Iris pigment epithelial cell (primary cell): ENCODE results near the gene SMPD3.
A peak's percentile ranks its signal among the peaks of the same experiment; 100 is the strongest.

Source experiments
- DNase-seq: peaks from one replicate; pipeline ENCODE4 v3.0.0-alpha.2; 2011; ENCODE audit warnings: low read depth

SMPD3 gene

GRCh38 chr16:68355447-68356248, 92.7 kb downstream of the SMPD3 start:
- no peak for DNase-seq

DNA sequence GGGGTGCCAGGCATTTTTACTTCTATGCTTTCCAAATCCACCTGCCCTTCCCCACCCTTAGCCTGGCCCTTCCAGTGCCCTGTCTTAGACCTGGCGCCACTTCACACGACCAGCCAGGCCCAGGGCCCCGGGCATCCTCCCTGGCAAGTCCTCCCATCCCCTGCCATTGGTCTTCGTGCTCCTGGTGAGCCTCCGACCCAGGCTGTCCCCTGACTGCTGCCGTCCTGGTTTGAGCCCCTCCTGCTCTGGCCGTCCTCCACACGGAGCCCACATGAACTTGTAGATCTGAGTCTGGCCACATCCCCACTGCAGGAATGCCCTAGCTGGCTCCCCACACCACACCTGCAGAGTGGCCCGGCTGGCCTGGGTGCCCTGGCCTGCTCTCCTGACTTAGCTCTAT, 93.5 kb downstream of the SMPD3 start:
- DNase-seq = no peak

GRCh38 chr16:68353366-68353765, 94.9 kb downstream of the SMPD3 start:
- no peak for DNase-seq

GRCh38 chr16:68351991-68352431, 96.3 kb downstream of the SMPD3 start:
- no peak for DNase-seq

GRCh38 chr16:68351463-68351862, 96.8 kb downstream of the SMPD3 start:
- no peak for DNase-seq

DNA sequence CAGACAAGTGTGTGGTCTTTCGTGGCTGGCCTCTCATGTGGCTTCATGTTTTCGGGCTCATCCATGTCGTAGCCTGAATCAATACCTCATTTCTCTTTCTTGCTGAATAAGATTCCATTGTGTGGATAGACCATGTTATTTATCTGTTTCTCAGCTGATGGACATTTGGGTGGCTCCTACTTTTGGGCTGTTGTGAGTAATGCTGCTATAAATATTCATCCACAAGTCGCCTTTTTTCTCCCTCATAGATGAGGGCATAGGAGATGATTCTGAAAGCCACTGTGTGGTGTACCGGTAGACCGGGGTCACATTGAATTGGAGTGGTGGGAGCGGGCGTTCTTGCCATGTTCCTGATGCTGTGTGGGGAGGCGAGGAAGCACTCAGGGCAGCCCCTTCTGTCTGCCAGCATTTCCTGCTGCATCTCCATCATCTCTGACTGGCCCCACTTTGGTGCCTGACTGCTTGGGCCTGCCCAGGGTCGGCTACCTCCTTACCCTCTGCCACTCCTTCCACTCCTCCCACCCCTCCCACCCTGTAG, 97.4 kb downstream of the SMPD3 start:
- no peak for DNase-seq

DNA sequence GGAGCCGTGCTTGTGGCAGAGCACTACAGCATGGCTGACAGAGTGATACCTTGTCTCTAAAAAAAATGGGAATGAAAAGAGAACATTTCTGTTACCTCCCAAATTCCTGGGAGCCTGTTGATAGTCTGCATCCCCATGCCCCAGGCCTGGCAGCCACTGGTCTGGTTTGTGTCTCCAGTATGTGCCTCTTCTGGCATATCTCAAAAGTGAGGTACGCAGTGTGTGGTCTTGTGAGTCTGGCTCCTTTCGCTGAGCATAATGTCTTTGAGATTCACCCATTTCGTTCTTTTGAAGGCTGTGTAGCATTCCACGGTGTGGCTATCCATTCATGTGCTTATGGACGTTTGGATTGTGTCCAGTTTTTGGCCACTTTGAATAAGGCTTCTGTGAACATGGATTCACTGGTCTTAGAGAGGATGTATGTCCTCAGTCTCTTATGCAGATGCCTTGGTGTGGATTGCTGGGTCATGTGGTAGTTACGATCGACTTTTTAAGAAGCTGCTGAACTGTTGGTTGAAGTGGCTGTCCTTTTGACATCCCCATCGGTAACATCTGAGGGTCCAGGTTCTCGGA, 98.4 kb downstream of the SMPD3 start:
- no peak for DNase-seq

DNA sequence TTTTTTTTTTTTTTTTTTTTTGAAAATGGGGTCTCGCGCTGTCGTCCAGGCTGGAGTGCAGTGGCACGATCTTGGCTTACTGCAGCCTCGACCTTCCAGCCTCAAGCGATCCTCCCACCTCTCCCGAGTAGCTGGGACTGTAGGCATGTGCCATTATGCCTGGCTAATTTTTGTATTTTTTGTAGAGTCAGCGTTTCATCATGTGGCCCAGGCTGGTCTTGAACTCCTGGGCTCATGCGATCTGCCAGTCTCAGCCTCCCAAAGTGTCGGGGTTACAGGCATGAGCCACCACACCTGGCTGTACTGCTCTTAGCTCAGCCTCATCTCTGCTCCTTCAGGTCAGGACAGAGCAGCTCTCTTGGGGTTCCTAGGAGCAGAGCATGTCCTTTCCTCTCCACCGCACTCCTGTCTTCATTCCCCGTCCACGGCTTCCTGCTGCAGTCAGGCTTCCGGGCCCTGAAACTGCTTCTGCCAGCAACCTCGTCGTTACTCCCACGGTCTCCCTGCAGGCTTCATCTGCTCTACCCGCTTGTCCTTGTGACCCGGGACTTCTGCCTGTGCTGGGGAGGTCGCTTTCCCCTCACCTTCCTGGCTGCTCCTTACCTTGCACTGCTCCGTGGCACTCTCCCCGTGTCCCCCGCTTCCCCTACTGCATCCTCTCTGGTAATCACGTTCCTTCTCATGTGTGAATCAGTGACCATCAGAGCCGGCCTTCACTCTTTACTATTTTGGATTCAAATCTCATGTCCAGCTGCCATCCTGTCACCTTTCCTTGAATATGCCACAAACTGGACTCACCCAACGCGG, 99.5 kb downstream of the SMPD3 start:
- no peak for DNase-seq

DNA sequence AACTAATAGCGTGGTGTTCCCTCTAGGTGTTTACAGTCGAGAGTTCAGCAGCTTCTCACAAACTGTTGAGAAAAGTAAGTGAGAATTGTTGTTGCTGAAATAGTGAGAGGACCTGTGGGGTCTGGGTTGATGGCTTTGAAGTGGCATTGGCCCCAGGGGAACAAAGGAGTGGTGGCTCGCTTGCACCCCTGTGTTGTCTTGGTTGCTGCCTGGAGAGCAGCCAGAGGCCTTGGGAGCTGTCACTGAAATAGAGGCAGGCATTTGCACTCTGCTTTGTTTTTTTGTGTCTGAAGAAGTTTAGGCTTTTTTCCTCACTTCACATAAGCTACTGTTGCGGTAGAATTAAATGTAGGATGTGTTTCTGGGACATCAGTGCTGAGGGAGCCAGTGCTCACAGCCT, 100.7 kb downstream of the SMPD3 start:
- no peak for DNase-seq

DNA sequence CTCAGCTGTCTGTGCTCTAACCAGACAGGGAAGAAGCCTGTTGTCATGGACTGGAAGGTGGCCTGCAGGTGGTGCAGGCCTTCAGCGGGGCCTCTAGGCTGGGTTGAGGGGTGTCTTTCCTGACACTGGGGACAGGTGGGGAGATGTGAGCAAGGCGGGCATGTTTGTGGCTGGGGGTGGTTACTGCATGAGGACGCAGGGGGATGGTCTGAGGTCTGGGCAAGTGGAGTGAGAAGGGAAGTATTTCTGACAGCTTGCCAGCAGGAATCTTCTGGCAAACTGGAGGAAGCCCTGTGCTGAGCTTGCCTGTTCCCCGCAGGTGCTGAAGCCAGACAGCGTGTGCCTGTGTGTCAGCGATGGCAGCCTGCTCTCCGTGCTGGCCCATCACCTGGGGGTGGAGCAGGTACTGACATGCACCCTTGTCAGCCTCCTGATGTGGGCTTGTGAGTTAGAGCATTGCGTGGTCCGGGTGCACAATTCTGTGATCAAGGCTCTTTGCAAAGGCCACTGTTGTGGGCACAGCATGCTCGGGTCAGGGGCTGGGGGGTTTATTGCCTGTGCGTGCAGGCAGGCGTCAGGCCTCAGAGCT, 101.3 kb downstream of the SMPD3 start:
- DNase-seq = no peak

DNA sequence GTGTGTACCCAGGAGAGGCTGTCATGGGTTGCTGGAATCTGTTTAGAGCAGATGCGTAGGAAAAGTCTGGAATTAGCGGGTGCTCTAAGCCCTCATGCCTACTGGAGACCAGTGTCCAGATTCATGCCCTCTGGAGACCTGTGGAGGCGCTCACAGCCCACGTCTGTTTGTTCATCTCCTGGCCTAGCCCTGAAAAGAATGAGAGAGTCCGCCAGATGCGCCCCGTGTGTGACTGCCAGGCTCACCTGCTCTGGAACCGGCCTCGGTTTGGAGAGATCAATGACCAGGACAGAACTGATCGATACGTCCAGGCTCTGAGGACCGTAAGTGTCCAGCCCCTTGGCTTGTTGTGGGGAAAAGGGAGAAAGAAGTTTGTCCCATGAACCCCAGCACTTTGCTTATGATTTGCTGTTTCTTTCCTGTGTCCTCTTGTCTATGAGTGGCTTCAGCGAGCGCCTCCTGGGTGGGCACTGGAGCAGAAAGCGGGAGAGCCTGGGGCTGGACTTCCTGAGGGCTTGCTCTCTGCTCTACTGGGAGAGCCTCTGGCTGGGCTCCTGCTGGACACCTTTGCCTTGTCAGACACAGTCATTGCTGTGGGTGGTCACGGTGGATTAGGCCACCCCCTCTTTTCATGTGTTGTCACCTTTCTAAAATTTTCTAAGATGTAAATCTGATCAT, 102.2 kb downstream of the SMPD3 start:
- no peak for DNase-seq

DNA sequence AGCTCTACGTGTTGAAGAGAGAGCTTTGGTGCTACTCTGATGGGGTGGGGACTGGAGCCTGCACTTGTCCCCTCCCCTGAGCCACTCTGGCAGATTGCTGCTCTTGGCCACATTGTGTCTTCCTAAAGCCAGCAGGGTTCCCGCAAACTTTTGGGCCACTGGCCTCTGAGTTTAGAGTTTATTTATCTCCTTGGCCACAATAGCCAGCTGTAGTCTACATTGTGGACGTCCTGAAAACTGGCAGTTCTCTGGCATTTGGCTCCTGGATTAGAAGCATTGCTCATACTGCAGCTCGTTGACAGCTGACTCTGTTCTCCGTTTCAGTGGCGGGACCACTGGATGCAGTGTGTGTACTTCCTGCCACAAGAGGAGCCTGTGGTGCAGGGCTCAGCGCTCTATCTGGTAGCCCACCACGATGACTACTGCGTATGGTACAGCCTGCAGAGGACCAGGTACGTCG, 102.9 kb downstream of the SMPD3 start:
- DNase-seq = peak; percentile 32

GRCh38 chr16:68344252-68344651, 104.1 kb downstream of the SMPD3 start:
- no peak for DNase-seq

- no peak for DNase-seq
Observed at GRCh38 chr16:68343137-68343536, 105.2 kb downstream of the SMPD3 start.

- DNase-seq = no peak
Observed at GRCh38 chr16:68342620-68343019, 105.7 kb downstream of the SMPD3 start.

- no peak for DNase-seq
Observed at GRCh38 chr16:68339214-68339613, 109.1 kb downstream of the SMPD3 start.

DNA sequence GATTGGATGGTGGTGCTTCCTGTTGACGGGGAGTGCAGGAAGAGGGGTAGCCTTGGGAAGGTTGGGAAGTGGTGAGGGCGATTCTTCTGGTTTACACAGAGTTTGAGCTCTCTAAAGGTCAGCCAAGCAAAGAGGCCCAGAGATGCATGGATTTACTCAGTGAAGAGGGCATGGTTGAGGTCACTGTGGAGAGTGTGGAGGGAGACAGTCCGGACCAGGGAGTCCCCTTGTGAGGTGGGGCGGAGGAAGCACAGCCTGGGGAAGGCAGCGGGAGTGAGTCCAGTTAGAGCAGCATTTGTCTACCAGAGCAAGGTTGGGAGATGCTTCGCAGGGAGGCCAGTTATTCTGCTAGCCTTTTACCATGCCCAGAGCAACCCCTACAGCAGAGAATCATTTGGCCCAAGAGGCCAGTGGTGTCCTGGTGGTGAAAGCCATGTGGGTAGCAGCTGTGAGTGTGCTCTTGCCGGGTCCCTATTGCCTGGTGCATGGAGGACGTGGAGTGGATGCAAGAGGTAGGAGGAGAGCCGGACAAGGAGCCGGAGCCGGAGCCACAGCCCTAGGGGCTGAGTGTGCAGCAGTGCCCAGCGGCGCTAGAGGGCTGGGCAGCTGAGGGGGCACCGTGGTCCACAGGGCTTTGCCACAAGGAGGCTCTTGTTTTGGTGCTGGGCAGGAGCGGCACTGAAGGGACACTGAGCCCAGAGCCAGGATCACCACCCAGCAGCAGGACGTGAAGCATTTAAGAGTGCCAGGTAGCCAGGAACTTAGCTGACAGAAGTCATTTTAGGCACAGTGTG, 109.8 kb downstream of the SMPD3 start:
- DNase-seq = no peak

DNA sequence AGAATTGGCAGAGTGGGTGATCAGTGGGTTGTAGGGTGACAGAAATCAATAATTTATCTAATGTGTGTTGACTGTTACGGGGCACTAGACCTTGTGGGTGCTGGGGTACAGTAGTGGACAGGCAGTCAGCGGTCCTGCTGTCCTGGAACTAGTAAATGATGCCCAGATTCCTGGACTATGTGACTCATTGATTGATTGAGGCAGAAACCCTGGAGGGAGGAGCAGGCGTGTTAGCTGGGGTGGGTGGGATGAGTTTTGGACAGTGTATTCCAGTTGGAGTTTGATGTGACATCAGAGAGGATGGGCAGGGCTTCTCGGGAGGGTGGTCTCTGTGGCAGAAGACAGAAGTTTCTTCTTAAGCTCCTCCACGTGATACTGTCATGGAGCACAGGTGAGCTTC, 113.1 kb downstream of the SMPD3 start:
- DNase-seq = peak; percentile 27

DNA sequence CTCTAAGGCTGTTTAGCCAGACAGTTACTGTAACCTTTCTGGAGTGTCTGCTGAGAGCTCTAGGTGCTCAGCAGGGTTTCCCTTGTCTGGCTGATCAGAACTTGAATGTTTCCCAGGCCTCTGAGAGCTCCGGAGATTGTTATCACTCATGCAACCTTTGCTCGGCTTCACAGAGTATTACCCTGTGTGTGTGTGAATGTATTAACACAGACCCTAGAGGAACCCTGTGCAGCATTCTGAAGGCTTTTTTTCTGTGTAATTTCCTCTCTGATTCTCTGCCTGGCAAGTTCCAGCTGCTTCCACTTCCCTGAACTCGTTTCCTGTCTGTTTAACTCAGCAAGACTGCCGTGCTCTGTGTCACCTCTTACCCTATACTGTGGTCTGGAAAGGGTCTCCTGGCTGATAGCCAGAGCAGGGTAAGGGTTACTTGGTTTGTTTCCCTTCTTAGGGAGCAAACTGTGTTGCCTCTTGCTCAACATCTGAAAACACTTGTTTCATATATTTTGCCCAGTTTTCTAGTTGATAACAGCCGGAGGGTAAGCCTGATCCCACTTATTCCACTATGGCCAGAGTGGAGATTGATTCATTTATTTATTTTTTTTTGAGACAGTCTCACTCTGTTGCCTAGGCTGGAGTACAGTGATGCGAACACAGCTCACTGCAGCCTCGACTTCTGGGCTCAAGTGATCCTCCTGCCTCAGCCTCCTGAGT, 115.7 kb downstream of the SMPD3 start:
- DNase-seq = peak; percentile 88

GRCh38 chr16:68331879-68332410, 116.4 kb downstream of the SMPD3 start:
- peak; percentile 84 for DNase-seq
